OCI-M2 (cell line): Measurements from ENCODE around the gene TENT5C.

Source experiments
- DNase-seq: peaks from one replicate; lab custom pipeline; 2025; ENCODE audit not compliant: unreplicated experiment; lab: John Stamatoyannopoulos, UW

Gene TENT5C

GRCh38 chr1:117653732-117654492 is 48.1 kb downstream of the TENT5C start:
- no peak for DNase-seq

GRCh38 chr1:117654493-117655219 is 48.8 kb downstream of the TENT5C start:
- no peak for DNase-seq

DNA sequence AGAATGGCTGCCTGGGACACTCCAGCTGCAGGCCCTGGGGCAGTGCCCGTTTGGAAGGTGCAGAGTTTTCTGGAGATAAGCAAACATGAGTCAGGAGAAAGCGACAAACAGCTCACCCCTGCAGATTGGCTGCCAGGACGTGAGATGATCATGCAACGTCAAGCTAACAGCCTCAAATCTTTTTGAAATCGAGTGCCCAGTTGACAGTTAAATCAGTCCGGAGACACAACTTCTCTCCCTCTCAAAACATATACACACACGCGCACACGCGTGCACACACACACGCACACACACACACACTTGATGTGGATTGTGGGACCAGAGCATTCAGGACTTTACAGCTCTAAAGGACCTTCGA is 49.4 kb downstream of the TENT5C start:
- DNase-seq = no peak

- no peak for DNase-seq
Observed at GRCh38 chr1:117656202-117656641, 50.4 kb downstream of the TENT5C start.

- DNase-seq = no peak
Observed at GRCh38 chr1:117657031-117657430, 51.2 kb downstream of the TENT5C start.

GRCh38 chr1:117657949-117658660 is 52.3 kb downstream of the TENT5C start:
- DNase-seq = no peak

- DNase-seq = no peak
Observed at GRCh38 chr1:117658676-117659075, 52.8 kb downstream of the TENT5C start.

GRCh38 chr1:117659550-117660270 is 53.9 kb downstream of the TENT5C start:
- no peak for DNase-seq

GRCh38 chr1:117660271-117660965 is 54.6 kb downstream of the TENT5C start:
- DNase-seq = no peak

GRCh38 chr1:117661027-117661426 is 55.2 kb downstream of the TENT5C start:
- no peak for DNase-seq

DNA sequence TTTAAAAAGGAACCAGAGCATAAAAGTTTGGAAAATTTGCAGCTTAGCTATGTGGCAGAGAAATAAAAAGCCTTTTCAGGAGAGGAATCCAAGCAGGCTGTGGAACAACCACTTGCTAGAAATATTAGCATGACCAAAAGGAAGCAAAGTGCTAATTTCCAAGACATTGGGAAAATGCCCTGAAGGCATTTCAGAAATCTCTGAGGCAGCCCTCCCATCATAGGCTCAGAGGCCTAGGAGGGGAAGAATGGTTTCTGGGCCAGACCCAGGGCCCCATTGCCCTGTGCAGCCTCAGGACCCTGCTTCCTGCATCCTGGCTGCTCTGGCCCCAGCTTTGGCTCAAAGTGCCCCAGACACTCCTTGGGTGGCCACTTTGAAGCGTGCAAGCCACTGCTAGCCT is 56.8 kb downstream of the TENT5C start:
- no peak for DNase-seq

DNA sequence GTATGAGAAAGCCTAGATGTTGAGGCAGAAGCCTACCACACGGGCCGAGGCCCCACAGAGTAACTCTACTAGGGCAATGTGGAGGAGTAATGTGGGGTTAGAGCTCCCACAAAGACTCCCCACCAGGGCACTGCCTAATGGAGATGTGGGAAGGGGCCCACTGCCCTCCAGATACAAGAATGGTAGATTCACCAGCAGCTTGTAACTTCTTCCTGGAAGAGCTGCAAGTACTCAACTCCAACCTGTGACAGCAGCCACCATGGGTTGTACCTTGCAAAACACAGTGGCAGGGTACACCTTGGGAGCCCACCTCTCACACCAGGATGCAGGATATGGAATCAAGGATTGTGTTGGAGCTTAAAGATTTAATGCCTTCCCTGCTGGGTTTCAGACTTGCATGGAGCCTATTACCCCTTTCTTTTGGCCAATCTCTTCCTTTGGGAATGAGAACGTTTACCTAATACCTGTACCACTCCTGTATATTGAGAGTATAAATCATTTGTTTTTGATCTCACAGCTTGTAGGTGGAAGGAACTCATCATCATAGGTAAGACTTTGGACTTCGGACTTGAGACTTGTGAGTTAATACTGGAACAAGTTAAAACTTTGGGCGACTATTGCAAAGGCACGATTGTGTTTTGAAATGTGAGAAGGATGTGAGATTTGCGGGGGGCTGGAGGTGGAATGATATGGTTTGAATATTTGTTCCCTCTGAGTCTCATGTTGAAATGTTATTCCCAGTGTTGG is 57.5 kb downstream of the TENT5C start:
- no peak for DNase-seq

- no peak for DNase-seq
Observed at GRCh38 chr1:117664314-117664713, 58.5 kb downstream of the TENT5C start.

DNA sequence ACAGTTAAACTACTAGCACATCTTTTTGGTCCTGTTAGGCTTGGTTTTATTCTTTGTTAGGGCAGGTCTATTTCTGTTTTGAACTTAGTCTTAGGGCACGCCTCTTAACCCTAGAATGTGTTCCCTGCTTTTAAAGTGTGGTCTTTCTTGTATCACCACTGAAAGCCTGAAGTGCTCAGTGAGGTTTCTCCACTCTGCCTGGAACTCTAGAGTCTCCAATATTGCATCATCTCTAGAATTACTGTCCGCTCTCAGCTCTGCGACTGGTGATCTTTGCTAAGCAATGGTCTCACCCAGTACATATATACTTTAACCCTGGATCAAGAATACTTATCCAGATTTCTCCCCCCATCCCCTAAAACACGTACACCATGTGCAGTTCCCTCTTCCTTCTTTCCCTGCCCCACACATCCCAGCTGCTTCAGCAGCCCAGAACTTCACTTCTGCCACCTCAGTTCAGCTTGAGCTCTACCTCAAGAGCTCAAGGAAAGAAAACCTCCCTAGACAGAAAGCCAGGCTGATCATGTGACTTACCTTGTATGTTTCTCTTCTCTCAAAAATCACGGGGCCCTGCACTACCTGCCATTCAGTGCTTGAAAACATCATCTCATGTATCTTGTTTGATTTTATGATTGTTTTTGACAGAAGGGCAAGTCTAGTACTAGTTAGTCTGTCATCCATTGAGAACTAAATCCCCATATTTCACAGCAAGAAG is 59.9 kb downstream of the TENT5C start:
- DNase-seq = no peak

- DNase-seq = no peak
Observed at GRCh38 chr1:117669572-117669971, 63.7 kb downstream of the TENT5C start.

DNA sequence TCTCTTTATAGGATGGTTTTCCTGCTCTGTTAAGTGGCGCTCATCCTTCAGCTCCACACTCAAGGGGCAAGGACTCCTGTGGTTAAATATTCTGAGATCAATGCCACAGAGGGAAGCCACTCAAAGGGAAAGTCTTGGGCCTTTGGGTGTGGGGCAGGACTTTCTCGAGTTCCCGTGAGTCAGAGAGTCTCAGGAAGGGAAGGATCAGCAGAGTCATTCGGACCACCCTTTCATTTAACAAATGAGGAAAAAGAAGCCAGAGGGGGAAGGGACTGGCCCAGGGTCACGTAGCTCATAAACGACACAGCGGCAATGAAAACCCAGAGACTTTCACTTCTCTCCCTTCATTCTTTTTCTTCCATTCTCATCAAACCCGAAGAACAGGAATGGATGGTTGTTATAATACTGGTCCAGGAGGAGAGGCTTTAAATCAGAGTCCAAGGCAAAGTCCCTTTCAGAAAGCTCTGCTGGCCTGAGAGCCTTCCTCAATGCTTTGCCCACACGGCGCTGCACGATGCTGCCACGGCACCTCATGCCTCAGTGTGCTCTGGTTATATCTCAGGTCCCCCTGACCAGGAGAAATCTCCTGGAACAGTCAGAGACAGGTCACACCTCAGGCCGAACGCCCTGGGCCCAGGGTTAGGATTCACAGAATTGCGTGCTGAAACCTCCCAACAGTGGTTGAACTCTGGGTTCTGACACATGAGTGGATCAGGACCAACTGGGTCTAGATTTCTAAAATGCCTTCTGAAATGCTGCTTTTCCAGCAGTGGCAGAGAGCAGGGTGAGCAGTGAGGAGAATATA is 65.3 kb downstream of the TENT5C start:
- no peak for DNase-seq

- no peak for DNase-seq
Observed at GRCh38 chr1:117671781-117672501, 66.1 kb downstream of the TENT5C start.

DNA sequence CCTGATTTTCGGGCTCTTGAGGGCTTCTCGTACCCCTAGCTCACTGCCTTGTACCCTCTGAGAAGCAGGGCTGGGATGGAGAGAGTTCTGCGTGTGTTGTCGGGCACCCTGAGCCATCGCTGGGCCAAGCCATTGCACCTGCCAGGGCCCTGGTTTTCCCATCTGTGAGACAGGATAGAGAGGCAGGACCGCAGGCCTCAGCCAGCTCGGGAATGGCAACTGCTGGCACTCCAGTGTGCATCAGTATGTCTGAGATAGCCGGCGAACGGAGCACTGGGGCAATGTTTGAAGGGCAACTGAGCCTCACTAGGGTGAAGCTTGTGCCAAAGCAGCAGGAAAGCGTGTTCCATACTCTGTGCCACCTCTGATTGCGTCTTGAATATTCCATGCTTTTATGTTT is 66.9 kb downstream of the TENT5C start:
- DNase-seq = no peak
